GM19324 (cell line): ENCODE data around the gene MAPKAPK2.

Experiments used
- ATAC-seq: cut with Tn5 transposase; IDR thresholded peaks from one replicate; pipeline ENCODE4 v1.9.1; 2021; ENCODE audit warnings: mild to moderate bottlenecking, moderate library complexity; ENCODE audit not compliant: unreplicated experiment, low FRiP score

The MAPKAPK2 gene

GRCh38 chr1:206658981-206659273 is 25.8 kb upstream of the MAPKAPK2 start:
- no peak for ATAC-seq

- ATAC-seq: no peak
These were observed 24.6 kb upstream of the MAPKAPK2 start for GRCh38 chr1:206660136-206660535.

- ATAC-seq: no peak
These were observed 23.4 kb upstream of the MAPKAPK2 start for GRCh38 chr1:206661161-206661820.

GRCh38 chr1:206662396-206663092 is 22.2 kb upstream of the MAPKAPK2 start:
- no peak for ATAC-seq

GRCh38 chr1:206663362-206663761 is 21.3 kb upstream of the MAPKAPK2 start:
- ATAC-seq: no peak

- no peak for ATAC-seq
These were observed 20.7 kb upstream of the MAPKAPK2 start for GRCh38 chr1:206663832-206664652.

- ATAC-seq: no peak
These were observed 20.0 kb upstream of the MAPKAPK2 start for GRCh38 chr1:206664740-206665139.

GRCh38 chr1:206666031-206666561 is 18.6 kb upstream of the MAPKAPK2 start:
- no peak for ATAC-seq

GRCh38 chr1:206666954-206667665 is 17.6 kb upstream of the MAPKAPK2 start:
- no peak for ATAC-seq

GRCh38 chr1:206668351-206668750 is 16.4 kb upstream of the MAPKAPK2 start:
- no peak for ATAC-seq

GRCh38 chr1:206668874-206669410 is 15.8 kb upstream of the MAPKAPK2 start:
- ATAC-seq: no peak

GRCh38 chr1:206672011-206672688 is 12.6 kb upstream of the MAPKAPK2 start:
- no peak for ATAC-seq

GRCh38 chr1:206672844-206673758 is 11.6 kb upstream of the MAPKAPK2 start:
- no peak for ATAC-seq

- no peak for ATAC-seq
These were observed 10.5 kb upstream of the MAPKAPK2 start for GRCh38 chr1:206674236-206674635.

- no peak for ATAC-seq
These were observed 9.9 kb upstream of the MAPKAPK2 start for GRCh38 chr1:206674745-206675175.

- no peak for ATAC-seq
These were observed 8.2 kb upstream of the MAPKAPK2 start for GRCh38 chr1:206676499-206676898.

GRCh38 chr1:206678490-206678889 is 6.2 kb upstream of the MAPKAPK2 start:
- no peak for ATAC-seq

GRCh38 chr1:206679738-206680211 is 4.9 kb upstream of the MAPKAPK2 start:
- peak; percentile 71 for ATAC-seq

- no peak for ATAC-seq
These were observed 4.4 kb upstream of the MAPKAPK2 start for GRCh38 chr1:206680279-206680678.
